ENCODE data around the gene GRID1. TPM values are rescaled to one million over a fixed set of nuclear protein-coding genes. Genes with fewer than 3 reads are reported as not detected.

GRID1 gene
- total and polyA plus RNA-seq, 8 donors, result 0.31 to 8.5 (median 1.0) TPM; not detected in 1

DNA sequence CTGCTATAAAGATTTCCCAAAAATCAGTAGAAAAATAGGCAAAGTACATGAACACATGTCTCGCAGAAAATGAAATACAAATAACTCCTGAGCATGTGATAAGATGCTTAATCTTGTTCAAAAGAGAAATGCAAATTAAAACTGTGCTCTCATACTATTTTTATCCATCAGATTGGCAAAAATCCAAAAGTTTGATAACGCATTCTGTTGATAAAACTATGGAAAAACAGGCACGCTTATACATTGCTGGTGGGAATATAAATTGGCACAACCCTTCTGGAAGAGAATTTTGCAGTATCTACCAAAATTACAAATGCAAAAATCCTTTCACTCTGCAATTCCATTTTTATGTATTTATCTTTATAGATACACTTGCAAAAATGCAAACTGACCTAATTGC is 315.0 kb downstream of the GRID1 start:
- WGBS, 5 donors, result 34 to 66% (median 41%) methylated on average over 3 of the region's 3 CpGs

DNA sequence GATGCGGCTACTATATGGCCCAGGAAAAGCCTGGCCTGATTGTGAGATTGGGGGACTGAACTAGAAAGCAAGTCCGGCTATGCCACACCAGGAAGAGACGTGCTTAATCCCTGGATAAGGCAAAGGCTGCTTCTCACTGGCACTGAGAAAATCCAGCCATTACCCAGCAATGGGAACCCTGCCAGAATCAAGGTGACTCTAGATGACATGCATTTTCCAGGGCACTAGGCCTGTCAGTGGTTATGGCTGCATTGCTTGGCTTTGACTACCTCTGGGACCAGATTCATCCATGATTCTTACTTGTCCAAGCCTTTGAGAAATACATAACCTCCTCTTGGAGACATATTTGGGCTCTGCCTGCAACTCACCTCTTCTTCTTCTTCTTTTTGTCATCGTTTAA is 317.2 kb downstream of the GRID1 start:
- H3K27me3 ChIP-seq, result no peaks in the 10 kb centered on the region
- TF ChIP-seq POLR2A (IDR thresholded peaks at IDR 0.05) (no peak), EP300 (IDR thresholded peaks at IDR 0.05) (no peak)
- H3K9me3 ChIP-seq, result no peaks in the 10 kb centered on the region
- no peaks in the 10 kb centered on the region for H3K36me3 ChIP-seq
- H3K27ac ChIP-seq, result no peak overlapping the region
- no peak overlapping the region for H3K4me3 ChIP-seq
- WGBS, 5 donors, result 82 to 89% (median 83%) methylated on average over 4 of the region's 4 CpGs
- H3K4me1 ChIP-seq, result no peaks in the 10 kb centered on the region
- intact Hi-C loops (cut with DNase I; ENCODE audit: low total_unique reads), result no loop called here
- no peak for DNase-seq

More for the DNA sequence above, 315.0 kb downstream of the GRID1 start:
- H3K27me3 ChIP-seq, result no peaks in the 10 kb centered on the region
- intact Hi-C loops (cut with DNase I; ENCODE audit: low total_unique reads), result no loop called here
- no peaks in the 10 kb centered on the region for H3K36me3 ChIP-seq
- no peaks in the 10 kb centered on the region for H3K9me3 ChIP-seq
- H3K4me1 ChIP-seq, result no peaks in the 10 kb centered on the region
- DNase-seq, result no peak
- no peak overlapping the region for H3K4me3 ChIP-seq
- H3K27ac ChIP-seq, result no peak overlapping the region
- TF ChIP-seq POLR2A (IDR thresholded peaks at IDR 0.05), result no peak
- TF ChIP-seq CTCF (IDR thresholded peaks at IDR 0.05), result no peak
- TF ChIP-seq POLR2AphosphoS5 (IDR thresholded peaks at IDR 0.05), result no peak
- no peak for TF ChIP-seq EP300 (IDR thresholded peaks at IDR 0.05)

DNA sequence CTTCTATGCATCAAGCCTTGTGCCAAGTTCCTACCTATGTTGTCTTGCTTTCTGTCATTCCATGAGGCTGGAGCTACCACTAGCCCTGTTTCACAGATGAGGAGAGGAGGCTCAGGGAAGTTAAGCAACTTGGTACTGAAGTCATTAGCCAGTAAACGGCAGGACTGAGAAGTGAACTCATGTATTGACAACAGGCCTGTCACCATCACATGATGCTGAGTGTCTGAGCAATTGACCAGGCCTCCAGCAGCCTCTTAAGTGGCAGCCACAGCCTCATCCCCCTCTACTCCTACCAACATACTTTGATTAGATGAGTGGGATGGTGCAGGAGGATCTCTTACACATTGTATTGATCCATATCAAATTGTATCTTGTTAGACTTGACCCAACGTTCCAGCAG is 317.6 kb downstream of the GRID1 start:
- Histone ChIP-seq H3K27me3 (no peaks in the 10 kb centered on the region), H3K9me3 (no peaks in the 10 kb centered on the region), H3K4me3 (no peak overlapping the region), H3K36me3 (no peaks in the 10 kb centered on the region), H3K27ac (no peak overlapping the region), H3K4me1 (no peaks in the 10 kb centered on the region)
- WGBS, 5 donors, result 75 to 86% (median 84%) methylated on average over 2 of the region's 2 CpGs
- no peak for TF ChIP-seq POLR2AphosphoS5 (IDR thresholded peaks at IDR 0.05)
- no peak for TF ChIP-seq POLR2A (IDR thresholded peaks at IDR 0.05)
- TF ChIP-seq EP300 (IDR thresholded peaks at IDR 0.05), result no peak
- TF ChIP-seq CTCF (IDR thresholded peaks at IDR 0.05), result no peak
- intact Hi-C loops (cut with DNase I; ENCODE audit: low total_unique reads), result no loop called here
- DNase-seq, result no peak

DNA sequence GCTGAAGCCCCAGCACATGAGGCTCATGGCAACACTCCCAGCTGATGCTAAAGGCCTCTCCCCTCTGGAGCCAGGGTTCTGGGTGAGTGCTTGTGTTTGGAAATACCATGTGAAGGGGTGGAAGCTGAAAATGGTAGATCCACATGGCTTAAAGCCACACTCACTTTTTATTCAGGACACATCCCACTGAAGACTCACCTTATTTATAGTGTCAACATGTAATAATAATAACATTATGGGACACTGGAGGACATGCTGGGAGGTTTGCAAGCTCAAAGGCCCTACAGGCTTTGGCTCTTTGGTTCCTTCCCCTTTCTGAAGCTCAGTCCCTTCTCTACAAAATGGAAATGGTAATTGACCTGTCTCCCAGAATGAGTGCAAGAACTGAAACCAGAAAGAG is 318.0 kb downstream of the GRID1 start:
- H3K9me3 ChIP-seq, result no peaks in the 10 kb centered on the region
- no peak overlapping the region for H3K4me3 ChIP-seq
- no peaks in the 10 kb centered on the region for H3K4me1 ChIP-seq
- H3K27ac ChIP-seq, result no peak overlapping the region
- no peaks in the 10 kb centered on the region for H3K27me3 ChIP-seq
- DNase-seq, result no peak
- H3K36me3 ChIP-seq, result no peaks in the 10 kb centered on the region
- intact Hi-C loops (cut with DNase I; ENCODE audit: low total_unique reads), result no loop called here
- no peak for TF ChIP-seq EP300 (IDR thresholded peaks at IDR 0.05)
- TF ChIP-seq POLR2A (IDR thresholded peaks at IDR 0.05), result no peak
- no peak for TF ChIP-seq POLR2AphosphoS5 (IDR thresholded peaks at IDR 0.05)
- TF ChIP-seq CTCF (IDR thresholded peaks at IDR 0.05), result no peak

DNA sequence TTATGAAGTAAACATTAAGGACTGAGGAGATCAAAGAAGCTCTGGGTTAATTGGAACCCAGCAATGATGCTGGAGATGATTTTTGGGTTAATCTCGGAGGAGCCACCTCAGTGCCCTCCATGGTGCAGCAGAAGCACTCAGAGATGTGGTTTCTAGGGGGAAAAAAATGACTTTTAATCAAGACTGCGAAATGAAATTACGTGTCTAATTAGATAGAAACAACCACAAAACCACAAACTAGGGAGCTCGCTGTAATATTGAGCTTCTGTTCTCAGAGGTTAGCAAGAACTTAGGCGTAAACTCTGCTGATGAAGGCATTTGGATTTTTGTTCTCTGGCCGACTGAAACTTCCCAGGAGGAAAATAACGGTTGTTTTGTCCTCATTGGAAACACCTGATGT is 319.0 kb downstream of the GRID1 start:
- DNase-seq, result no peak
- no peaks in the 10 kb centered on the region for H3K36me3 ChIP-seq
- no peaks in the 10 kb centered on the region for H3K4me1 ChIP-seq
- H3K9me3 ChIP-seq, result no peaks in the 10 kb centered on the region
- no peak overlapping the region for H3K4me3 ChIP-seq
- H3K27me3 ChIP-seq, result no peaks in the 10 kb centered on the region
- intact Hi-C loops (cut with DNase I; ENCODE audit: low total_unique reads), result no loop called here
- TF ChIP-seq CTCF (IDR thresholded peaks at IDR 0.05) (no peak), EP300 (IDR thresholded peaks at IDR 0.05) (no peak)
- no peak overlapping the region for H3K27ac ChIP-seq
- WGBS, 5 donors, result 70 to 79% (median 73%) methylated on average over 7 of the region's 7 CpGs
